ENCODE results near the gene PXT1.

Gene PXT1

DNA sequence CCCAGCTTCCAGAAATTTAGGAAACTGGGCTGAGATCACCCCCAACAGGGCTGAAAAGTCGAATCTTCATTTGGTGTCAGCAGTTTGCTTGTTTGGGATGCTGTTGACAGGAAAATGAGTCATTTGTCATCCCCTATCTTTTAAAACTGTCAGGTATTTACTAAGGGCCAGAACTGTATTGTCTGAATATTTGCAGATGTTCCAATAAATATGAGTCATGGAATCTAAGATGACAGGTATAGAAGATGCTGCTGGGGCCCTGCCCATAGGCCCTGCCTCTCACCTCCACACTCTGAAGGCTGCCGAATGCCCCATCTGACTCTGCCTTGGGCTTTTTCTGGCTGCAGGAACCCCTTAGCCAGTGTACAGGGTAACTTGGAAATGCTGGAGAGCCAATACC is 59.0 kb downstream of the PXT1 start:
- Histone ChIP-seq H3K36me3 (ENCODE audit: control insufficient read depth, insufficient read depth, low read length) (no peaks in the 10 kb centered on the region), H3K4me3 (ENCODE audit: low read length) (no peak overlapping the region), H3K4me1 (ENCODE audit: control insufficient read depth, insufficient read depth, low read length) (peaks cover 7% of the 10 kb centered on the region), H3K9me3 (ENCODE audit: control insufficient read depth, low read length) (no peaks in the 10 kb centered on the region), H3K9ac (ENCODE audit: low read length) (no peak overlapping the region), H3K27me3 (ENCODE audit: control insufficient read depth, insufficient read depth, low read length) (no peaks in the 10 kb centered on the region)

DNA sequence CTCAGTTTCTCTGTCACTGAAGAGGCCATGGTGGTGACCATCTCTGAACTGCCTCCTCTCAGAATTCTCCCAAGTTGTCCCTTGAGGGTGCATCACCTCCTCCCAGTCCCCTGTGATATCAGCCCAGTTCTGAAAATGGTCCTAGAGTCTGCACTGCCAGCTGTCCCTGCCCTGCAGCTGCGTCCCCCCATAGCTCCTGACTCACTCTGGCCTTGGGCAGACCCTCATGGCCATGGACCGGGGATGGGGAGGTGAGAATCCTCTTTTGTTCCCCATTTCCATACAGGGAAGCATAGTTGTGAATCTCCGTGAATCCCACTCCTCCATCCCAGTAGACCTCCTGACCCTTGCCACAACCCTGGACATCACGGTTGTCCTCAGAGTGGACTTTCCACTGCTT is 59.7 kb downstream of the PXT1 start:
- Histone ChIP-seq H3K9me3 (ENCODE audit: control insufficient read depth, low read length) (no peaks in the 10 kb centered on the region), H3K9ac (ENCODE audit: low read length) (no peak overlapping the region), H3K4me1 (ENCODE audit: control insufficient read depth, insufficient read depth, low read length) (peaks cover 3% of the 10 kb centered on the region), H3K4me3 (ENCODE audit: low read length) (no peak overlapping the region), H3K36me3 (ENCODE audit: control insufficient read depth, insufficient read depth, low read length) (no peaks in the 10 kb centered on the region), H3K27me3 (ENCODE audit: control insufficient read depth, insufficient read depth, low read length) (no peaks in the 10 kb centered on the region)

DNA sequence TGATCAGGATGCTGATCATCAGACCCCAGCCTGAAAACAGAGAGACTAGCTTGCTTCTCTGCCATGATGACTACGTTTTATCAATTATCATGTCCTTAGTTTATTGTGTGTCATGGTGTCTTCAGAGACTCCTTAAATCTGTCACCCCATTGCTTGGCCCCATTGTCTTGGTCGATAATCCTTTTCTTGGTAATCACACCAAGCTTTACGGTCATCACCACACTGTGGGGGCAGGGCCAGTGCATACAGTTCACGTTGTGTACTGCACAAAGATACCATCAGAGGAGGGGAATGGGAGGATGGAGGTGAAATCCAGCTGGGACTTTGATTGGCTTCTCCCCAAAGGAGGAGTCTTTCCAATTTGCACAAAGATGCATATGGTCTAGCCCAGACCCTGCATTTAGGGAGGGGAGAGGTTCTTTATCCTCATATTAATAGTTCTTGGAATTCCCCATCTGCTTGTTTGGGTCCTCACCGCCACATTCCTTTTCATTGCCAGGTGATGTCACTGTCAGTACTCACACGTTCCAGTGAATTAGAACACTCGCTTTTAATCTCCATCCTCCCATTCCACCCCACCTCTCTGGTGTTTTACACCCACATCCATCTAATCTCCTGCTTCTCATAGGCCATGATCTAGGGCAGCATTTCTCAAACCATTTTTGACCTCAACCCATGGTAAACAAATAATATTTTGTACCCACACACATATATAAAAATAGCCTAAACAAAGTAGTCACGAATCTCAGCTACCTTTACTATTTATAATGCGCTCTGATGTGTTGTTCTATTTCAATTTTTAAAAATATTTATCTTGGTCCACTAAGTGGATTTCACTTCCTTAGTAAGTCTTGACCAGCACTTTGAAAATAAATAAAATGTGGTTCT is 60.9 kb downstream of the PXT1 start:
- Histone ChIP-seq H3K4me3 (ENCODE audit: low read length) (no peak overlapping the region), H3K27me3 (ENCODE audit: control insufficient read depth, insufficient read depth, low read length) (no peaks in the 10 kb centered on the region), H3K36me3 (ENCODE audit: control insufficient read depth, insufficient read depth, low read length) (no peaks in the 10 kb centered on the region), H3K4me1 (ENCODE audit: control insufficient read depth, insufficient read depth, low read length) (no peaks in the 10 kb centered on the region), H3K9ac (ENCODE audit: low read length) (no peak overlapping the region), H3K9me3 (ENCODE audit: control insufficient read depth, low read length) (no peaks in the 10 kb centered on the region)

DNA sequence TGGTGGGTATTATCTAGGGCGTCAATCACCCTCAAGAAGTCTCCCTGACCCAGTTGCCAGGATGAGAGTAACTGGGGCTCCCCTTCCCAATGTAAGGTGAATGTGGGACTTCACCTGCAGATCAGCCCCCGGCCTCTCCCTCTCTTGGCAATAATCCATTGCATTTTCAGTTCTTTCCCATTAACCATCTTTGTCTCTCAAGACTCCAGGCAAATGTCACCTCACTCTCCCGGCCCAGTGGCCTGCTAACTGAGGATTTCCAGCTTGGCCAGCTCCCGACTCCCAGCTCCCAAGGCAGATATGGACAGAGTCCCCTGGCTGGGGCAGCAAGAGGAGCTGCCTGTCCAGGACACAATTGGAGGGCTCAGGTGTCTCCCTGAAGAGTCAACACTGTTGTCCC is 62.5 kb downstream of the PXT1 start:
- Histone ChIP-seq H3K36me3 (ENCODE audit: control insufficient read depth, insufficient read depth, low read length) (no peaks in the 10 kb centered on the region), H3K4me3 (ENCODE audit: low read length) (no peak overlapping the region), H3K27me3 (ENCODE audit: control insufficient read depth, insufficient read depth, low read length) (no peaks in the 10 kb centered on the region), H3K4me1 (ENCODE audit: control insufficient read depth, insufficient read depth, low read length) (no peaks in the 10 kb centered on the region), H3K9me3 (ENCODE audit: control insufficient read depth, low read length) (no peaks in the 10 kb centered on the region), H3K9ac (ENCODE audit: low read length) (no peak overlapping the region)

DNA sequence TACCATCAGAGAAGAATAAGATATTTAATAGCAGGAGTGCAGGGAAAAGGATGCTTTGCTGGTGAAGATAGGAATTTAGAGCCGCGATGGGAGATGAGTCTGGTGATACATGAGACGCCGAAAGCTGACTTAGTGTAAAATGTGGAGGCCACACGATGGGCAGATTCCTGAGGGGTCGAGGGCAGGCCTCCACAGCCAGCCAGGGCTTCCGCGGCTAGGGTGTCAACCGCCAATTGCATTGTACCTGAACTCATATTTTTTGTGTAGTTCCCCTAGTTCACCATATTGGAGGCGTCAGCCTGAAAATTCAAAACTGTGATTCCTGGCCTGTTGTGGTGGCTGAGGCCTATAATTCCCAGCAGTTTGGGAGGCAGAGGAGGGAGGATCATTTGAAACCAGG is 63.7 kb downstream of the PXT1 start:
- Histone ChIP-seq H3K4me3 (ENCODE audit: low read length) (no peak overlapping the region), H3K36me3 (ENCODE audit: control insufficient read depth, insufficient read depth, low read length) (no peaks in the 10 kb centered on the region), H3K9me3 (ENCODE audit: control insufficient read depth, low read length) (no peaks in the 10 kb centered on the region), H3K27me3 (ENCODE audit: control insufficient read depth, insufficient read depth, low read length) (no peaks in the 10 kb centered on the region), H3K4me1 (ENCODE audit: control insufficient read depth, insufficient read depth, low read length) (no peaks in the 10 kb centered on the region), H3K9ac (ENCODE audit: low read length) (no peak overlapping the region)

DNA sequence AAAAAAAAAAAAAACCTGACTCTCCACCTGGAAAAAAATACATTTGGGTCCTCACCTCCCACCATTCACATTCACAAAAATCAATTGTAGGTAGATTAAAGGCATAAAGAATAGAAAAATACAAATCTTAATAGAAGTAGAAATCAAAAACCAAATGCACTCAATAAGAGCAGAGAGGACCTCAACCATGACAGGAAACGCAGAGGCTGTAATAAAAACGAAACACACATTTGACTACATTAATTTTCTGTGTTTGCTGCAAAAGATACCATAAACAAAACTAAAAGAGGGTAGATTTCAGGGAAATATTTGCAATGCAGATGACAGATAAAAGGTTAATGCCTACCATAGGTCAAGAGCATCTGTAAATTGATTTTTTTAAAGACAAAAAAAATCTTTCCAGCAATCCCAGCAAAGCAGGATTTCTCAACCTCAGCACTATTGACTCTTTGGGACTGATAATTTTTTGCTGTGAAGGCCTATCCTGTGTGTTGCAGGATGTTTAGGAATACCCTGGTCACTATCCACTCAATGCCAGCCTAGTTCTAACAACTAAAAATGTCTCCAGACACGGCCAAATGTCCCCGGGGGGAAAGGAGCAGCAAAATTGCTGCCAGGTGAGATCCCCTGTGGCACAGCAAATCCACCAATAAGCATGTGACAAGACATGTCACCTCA is 64.3 kb downstream of the PXT1 start:
- no peaks in the 10 kb centered on the region for H3K9me3 ChIP-seq (ENCODE audit: control insufficient read depth, low read length)
- no peak overlapping the region for H3K9ac ChIP-seq (ENCODE audit: low read length)
- no peaks in the 10 kb centered on the region for H3K27me3 ChIP-seq (ENCODE audit: control insufficient read depth, insufficient read depth, low read length)
- no peak overlapping the region for H3K4me3 ChIP-seq (ENCODE audit: low read length)
- no peaks in the 10 kb centered on the region for H3K4me1 ChIP-seq (ENCODE audit: control insufficient read depth, insufficient read depth, low read length)
- H3K36me3 ChIP-seq (ENCODE audit: control insufficient read depth, insufficient read depth, low read length) = no peaks in the 10 kb centered on the region

DNA sequence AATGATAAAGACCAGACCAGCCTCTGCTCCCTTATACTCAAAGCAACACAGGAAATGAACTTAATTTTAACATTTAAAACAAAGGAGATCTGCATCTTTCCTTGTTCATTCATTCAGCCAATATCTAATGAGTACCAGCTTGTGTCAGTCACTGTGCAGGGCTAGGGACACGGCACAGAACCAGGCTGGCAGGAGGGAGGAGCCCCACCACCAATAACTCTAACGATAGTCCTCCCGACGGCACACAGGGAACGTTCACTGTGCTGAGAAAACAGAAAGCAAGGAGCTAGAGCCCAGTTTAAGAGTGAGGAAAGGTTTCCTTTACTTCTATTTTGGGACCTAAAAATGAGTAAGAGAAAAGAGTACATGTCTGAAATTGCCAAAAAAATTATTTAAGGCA is 65.1 kb downstream of the PXT1 start:
- Histone ChIP-seq H3K36me3 (ENCODE audit: control insufficient read depth, insufficient read depth, low read length) (no peaks in the 10 kb centered on the region), H3K4me1 (ENCODE audit: control insufficient read depth, insufficient read depth, low read length) (no peaks in the 10 kb centered on the region), H3K9ac (ENCODE audit: low read length) (no peak overlapping the region), H3K27me3 (ENCODE audit: control insufficient read depth, insufficient read depth, low read length) (no peaks in the 10 kb centered on the region), H3K4me3 (ENCODE audit: low read length) (no peak overlapping the region), H3K9me3 (ENCODE audit: control insufficient read depth, low read length) (no peaks in the 10 kb centered on the region)

DNA sequence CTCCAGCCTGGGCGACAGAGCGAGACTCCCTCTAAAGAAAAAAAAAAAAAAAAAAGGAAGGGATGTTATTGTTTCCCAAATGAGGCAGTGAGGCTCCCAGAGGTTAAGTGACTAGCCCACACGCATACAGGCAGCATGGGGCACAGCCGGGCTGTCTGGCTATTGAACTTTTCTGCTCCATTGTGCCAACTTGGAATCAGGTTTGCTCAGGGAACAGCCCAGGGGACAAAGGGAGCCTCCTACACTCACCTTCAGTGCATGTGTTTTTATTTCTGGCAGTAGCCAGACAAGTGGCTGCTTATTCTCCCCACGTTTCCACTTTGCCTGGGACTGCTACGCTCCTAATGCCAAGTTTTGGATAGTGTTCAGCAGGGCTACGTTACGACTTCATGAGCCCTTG is 65.9 kb downstream of the PXT1 start:
- no peaks in the 10 kb centered on the region for H3K4me1 ChIP-seq (ENCODE audit: control insufficient read depth, insufficient read depth, low read length)
- H3K9ac ChIP-seq (ENCODE audit: low read length) = no peak overlapping the region
- no peaks in the 10 kb centered on the region for H3K36me3 ChIP-seq (ENCODE audit: control insufficient read depth, insufficient read depth, low read length)

DNA sequence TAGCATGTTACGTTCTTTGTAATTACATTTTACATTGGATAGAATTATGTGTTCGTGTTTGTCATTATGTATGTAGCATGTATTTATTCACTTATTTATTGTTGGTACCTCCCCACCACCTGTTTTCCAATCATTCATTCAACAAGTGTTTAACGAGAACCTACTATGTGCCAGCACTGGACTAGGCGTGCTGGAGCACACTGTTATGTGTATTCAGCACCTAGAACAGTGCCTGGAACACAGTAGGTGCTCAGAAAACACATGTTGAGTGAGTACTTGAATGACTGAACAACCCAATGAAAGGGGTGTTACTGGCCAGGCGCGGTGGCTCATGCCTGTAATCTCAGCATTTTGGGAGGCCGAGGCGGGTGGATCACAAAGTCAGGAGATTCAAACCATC is 66.5 kb downstream of the PXT1 start:
- no peaks in the 10 kb centered on the region for H3K9me3 ChIP-seq (ENCODE audit: control insufficient read depth, low read length)
- H3K27me3 ChIP-seq (ENCODE audit: control insufficient read depth, insufficient read depth, low read length) = no peaks in the 10 kb centered on the region
- H3K4me1 ChIP-seq (ENCODE audit: control insufficient read depth, insufficient read depth, low read length) = no peaks in the 10 kb centered on the region
- H3K4me3 ChIP-seq (ENCODE audit: low read length) = no peak overlapping the region
- no peaks in the 10 kb centered on the region for H3K36me3 ChIP-seq (ENCODE audit: control insufficient read depth, insufficient read depth, low read length)
- H3K9ac ChIP-seq (ENCODE audit: low read length) = no peak overlapping the region

More for the DNA sequence above, 65.9 kb downstream of the PXT1 start:
- H3K4me3 ChIP-seq (ENCODE audit: low read length) = no peak overlapping the region
- H3K27me3 ChIP-seq (ENCODE audit: control insufficient read depth, insufficient read depth, low read length) = no peaks in the 10 kb centered on the region
- H3K9me3 ChIP-seq (ENCODE audit: control insufficient read depth, low read length) = no peaks in the 10 kb centered on the region

DNA sequence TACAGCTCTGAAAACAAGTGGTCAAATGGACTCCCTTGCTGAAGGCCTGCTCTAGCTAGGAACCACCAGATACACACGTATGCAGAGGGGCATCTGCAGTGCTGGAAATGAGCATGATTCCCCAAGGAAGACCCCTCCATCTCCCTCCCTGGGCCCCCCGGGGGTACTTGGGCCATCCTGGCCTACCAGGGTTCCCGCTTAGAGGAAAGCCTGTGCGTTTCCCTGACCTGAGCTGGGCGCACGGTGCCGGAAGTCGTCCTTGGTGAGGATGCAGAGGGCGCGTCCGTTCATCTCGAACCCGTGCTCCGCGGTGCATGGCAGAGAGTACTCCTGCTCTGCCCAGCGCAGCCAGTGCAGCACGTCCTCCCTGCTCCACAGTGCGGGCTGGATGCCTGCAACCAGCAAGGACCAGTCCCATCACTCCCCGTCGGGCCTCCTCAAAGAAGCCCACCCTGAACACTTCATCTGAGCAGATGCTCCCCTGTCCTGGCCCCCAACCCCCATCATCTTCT is 67.0 kb downstream of the PXT1 start:
- Histone ChIP-seq H3K4me1 (ENCODE audit: control insufficient read depth, insufficient read depth, low read length) (no peaks in the 10 kb centered on the region), H3K4me3 (ENCODE audit: low read length) (no peak overlapping the region), H3K27me3 (ENCODE audit: control insufficient read depth, insufficient read depth, low read length) (no peaks in the 10 kb centered on the region), H3K9ac (ENCODE audit: low read length) (no peak overlapping the region), H3K36me3 (ENCODE audit: control insufficient read depth, insufficient read depth, low read length) (no peaks in the 10 kb centered on the region), H3K9me3 (ENCODE audit: control insufficient read depth, low read length) (no peaks in the 10 kb centered on the region)

DNA sequence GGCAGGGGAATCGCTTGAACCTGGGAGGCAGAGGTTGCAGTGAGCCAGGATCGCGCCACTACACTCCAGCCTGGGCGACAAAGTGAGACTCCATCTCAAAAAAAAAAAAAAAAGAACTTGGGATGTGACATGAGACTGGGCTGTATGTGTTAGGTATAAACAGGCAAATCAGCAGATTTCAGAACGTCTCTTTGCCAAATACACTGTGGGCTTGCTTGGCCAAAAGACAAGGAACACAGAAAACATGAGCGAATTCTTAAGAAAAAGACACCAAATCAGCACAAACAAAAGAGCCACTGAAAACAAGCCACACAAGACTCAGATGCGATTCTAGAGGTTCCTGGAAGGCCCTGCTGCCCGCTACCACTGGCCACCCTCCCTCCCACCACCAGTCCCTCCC is 67.7 kb downstream of the PXT1 start:
- Histone ChIP-seq H3K4me3 (ENCODE audit: low read length) (no peak overlapping the region), H3K4me1 (ENCODE audit: control insufficient read depth, insufficient read depth, low read length) (no peaks in the 10 kb centered on the region), H3K27me3 (ENCODE audit: control insufficient read depth, insufficient read depth, low read length) (no peaks in the 10 kb centered on the region), H3K36me3 (ENCODE audit: control insufficient read depth, insufficient read depth, low read length) (no peaks in the 10 kb centered on the region), H3K9me3 (ENCODE audit: control insufficient read depth, low read length) (no peaks in the 10 kb centered on the region), H3K9ac (ENCODE audit: low read length) (no peak overlapping the region)

DNA sequence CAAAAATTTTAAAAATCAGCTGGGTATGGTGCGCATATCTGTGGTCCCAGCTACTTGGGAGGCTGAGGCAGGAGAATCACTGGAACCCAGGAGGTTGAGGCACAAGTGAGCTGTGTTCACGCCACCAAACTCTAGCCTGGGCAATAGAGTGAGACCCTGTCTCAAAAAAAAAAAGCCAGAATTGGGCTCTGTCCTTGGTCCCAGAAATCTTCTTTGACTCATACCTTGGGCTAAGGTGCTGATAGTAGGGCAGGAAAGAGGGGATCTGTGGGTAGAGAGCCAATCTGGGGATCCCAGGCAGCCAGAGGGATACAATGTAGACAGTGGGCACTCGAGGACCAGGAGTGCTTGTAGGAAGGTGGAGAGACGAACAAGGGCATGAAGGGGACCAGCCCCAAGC is 68.5 kb downstream of the PXT1 start:
- Histone ChIP-seq H3K36me3 (ENCODE audit: control insufficient read depth, insufficient read depth, low read length) (no peaks in the 10 kb centered on the region), H3K27me3 (ENCODE audit: control insufficient read depth, insufficient read depth, low read length) (no peaks in the 10 kb centered on the region), H3K4me3 (ENCODE audit: low read length) (no peak overlapping the region), H3K9ac (ENCODE audit: low read length) (no peak overlapping the region), H3K4me1 (ENCODE audit: control insufficient read depth, insufficient read depth, low read length) (no peaks in the 10 kb centered on the region), H3K9me3 (ENCODE audit: control insufficient read depth, low read length) (no peaks in the 10 kb centered on the region)
